ENCODE measurements around the gene BRF1.

Gene BRF1

DNA sequence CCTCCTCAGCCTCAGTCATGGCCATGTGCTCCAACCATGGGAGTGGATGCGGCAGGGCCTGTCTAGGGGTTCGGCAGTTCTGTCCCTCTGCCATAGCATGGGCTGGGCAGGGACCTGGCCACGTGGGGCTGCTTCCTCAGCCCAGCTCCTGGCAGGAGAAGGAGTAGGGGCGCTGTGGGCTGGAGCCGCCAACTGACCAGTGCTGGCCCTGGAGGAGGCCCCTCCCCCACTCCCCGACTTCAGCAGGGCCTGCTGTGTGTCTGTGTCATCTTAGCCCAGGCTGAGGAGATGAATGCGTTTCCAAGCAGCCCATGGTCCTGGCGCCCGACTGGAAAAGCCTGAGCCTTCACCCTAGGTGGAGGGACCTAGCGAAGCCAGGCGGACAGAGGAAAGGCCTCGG lies 11.0 kb upstream of the BRF1 start:
- H3F3A ChIP-seq (ENCODE audit: insufficient read depth): peaks cover 8% of the 10 kb centered on the region; the same call in 1 of the 2 replicates
- H3K9me3 ChIP-seq (ENCODE audit: insufficient read depth, low read length): no peaks in the 10 kb centered on the region
- no peak overlapping the region for H3K4me3 ChIP-seq (ENCODE audit: insufficient read depth, low read length, poor library complexity, severe bottlenecking)
- no peaks in the 10 kb centered on the region for H3K9me2 ChIP-seq (replicated peaks; ENCODE audit: insufficient read depth, low read length)
- H3K27ac ChIP-seq (ENCODE audit: low read depth, low read length): no peak overlapping the region
- no peaks in the 10 kb centered on the region for H3K27me3 ChIP-seq (ENCODE audit: low read length)
- H3K9ac ChIP-seq (ENCODE audit: low read length): no peak overlapping the region
- H3K79me2 ChIP-seq (ENCODE audit: insufficient read depth, low read length): no peaks in the 10 kb centered on the region; the same call in 1 of the 2 replicates
- no peak overlapping the region for H2AFZ ChIP-seq (ENCODE audit: low read depth, low read length, severe bottlenecking)
- no peaks in the 10 kb centered on the region for H4K20me1 ChIP-seq (ENCODE audit: low read depth, low read length)
- TF ChIP-seq, protein P1, sequence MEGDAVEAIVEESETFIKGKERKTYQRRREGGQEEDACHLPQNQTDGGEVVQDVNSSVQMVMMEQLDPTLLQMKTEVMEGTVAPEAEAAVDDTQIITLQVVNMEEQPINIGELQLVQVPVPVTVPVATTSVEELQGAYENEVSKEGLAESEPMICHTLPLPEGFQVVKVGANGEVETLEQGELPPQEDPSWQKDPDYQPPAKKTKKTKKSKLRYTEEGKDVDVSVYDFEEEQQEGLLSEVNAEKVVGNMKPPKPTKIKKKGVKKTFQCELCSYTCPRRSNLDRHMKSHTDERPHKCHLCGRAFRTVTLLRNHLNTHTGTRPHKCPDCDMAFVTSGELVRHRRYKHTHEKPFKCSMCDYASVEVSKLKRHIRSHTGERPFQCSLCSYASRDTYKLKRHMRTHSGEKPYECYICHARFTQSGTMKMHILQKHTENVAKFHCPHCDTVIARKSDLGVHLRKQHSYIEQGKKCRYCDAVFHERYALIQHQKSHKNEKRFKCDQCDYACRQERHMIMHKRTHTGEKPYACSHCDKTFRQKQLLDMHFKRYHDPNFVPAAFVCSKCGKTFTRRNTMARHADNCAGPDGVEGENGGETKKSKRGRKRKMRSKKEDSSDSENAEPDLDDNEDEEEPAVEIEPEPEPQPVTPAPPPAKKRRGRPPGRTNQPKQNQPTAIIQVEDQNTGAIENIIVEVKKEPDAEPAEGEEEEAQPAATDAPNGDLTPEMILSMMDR (IDR thresholded peaks at IDR 0.05; ENCODE audit: insufficient read depth, low read length, poor library complexity, severe bottlenecking): no peak
- TF ChIP-seq EZH2phosphoT487 (conservative IDR thresholded peaks at IDR 0.05; ENCODE audit: low read length): no peak
- H3K4me2 ChIP-seq (ENCODE audit: low read depth, low read length, poor library complexity, severe bottlenecking): no peak overlapping the region
- no peaks in the 10 kb centered on the region for H3K36me3 ChIP-seq (ENCODE audit: low read length)

DNA sequence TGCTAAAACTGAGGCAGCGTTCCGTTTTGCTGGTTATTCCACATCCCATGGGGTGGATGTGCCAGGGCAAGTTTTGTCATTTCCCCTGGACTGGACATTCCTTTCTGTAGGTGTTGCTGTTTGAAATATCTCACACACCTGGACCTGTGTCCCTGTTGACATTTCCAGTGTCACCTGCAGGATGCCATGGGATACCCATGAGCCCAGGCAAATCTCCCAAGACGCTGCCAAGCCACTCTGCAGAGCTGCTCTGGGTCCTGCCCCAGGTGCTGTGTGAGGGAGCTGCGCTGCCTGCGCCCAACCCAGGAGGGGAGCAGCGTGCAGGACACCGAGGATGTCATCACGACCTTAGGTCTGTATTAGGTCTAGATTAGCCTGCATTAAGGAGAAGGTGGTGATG lies 8.6 kb upstream of the BRF1 start:
- H3K4me2 ChIP-seq (ENCODE audit: low read depth, low read length, poor library complexity, severe bottlenecking): no peak overlapping the region
- no peaks in the 10 kb centered on the region for H4K20me1 ChIP-seq (ENCODE audit: low read depth, low read length)
- H3K9ac ChIP-seq (ENCODE audit: low read length): no peak overlapping the region
- TF ChIP-seq EZH2phosphoT487 (conservative IDR thresholded peaks at IDR 0.05; ENCODE audit: low read length): no peak
- TF ChIP-seq, protein P1 (IDR thresholded peaks at IDR 0.05; ENCODE audit: insufficient read depth, low read length, poor library complexity, severe bottlenecking): no peak
- no peak overlapping the region for H2AFZ ChIP-seq (ENCODE audit: low read depth, low read length, severe bottlenecking)
- peaks cover 8% of the 10 kb centered on the region; the same call in 1 of the 2 replicates for H3F3A ChIP-seq (ENCODE audit: insufficient read depth)
- H3K9me2 ChIP-seq (replicated peaks; ENCODE audit: insufficient read depth, low read length): no peaks in the 10 kb centered on the region
- no peaks in the 10 kb centered on the region for H3K27me3 ChIP-seq (ENCODE audit: low read length)
- no peaks in the 10 kb centered on the region for H3K79me2 ChIP-seq (ENCODE audit: insufficient read depth, low read length)
- H3K36me3 ChIP-seq (ENCODE audit: low read length): no peaks in the 10 kb centered on the region
- H3K4me3 ChIP-seq (ENCODE audit: insufficient read depth, low read length, poor library complexity, severe bottlenecking): no peak overlapping the region
- no peak overlapping the region for H3K27ac ChIP-seq (ENCODE audit: low read depth, low read length)
- no peaks in the 10 kb centered on the region for H3K9me3 ChIP-seq (ENCODE audit: insufficient read depth, low read length)

DNA sequence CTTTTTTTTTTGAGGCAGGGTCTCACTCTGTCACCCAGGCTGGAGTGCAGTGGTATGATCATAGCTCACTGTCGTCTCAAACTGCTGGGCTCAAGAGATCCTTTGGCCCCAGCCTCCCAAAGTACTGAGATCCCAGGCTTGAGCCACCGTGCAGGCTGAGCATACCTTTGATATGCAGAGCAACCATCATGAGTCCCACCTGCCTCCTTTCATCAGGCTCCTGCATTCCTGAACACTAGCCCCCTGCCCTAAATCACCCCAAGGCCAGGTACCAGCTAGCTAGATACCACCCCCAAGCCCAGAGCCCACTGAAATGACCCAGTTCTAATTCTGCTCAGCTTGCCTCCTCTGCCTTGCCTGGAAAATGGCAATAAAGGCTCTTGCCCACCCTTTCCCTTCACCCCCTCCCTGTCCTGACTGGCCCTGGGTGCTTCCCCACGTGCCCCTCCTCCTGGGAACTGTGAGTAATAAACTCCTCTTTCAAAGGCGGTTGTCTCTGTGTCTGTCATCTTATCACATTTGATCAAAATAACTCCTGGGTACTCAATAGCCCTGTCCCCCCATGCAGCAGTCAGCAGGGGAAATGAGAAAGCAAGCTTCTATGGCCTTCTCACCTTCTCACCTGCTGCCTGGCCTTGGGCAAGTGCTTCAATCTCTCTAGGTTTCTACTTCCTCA lies 6.4 kb upstream of the BRF1 start:
- Histone ChIP-seq H3K4me3 (ENCODE audit: insufficient read depth, low read length, poor library complexity, severe bottlenecking) (no peak overlapping the region), H4K20me1 (ENCODE audit: low read depth, low read length) (no peaks in the 10 kb centered on the region), H3F3A (ENCODE audit: insufficient read depth) (no peaks in the 10 kb centered on the region), H3K4me2 (ENCODE audit: low read depth, low read length, poor library complexity, severe bottlenecking) (no peak overlapping the region), H3K27me3 (ENCODE audit: low read length) (no peaks in the 10 kb centered on the region), H2AFZ (ENCODE audit: low read depth, low read length, severe bottlenecking) (no peak overlapping the region), H3K36me3 (ENCODE audit: low read length) (no peaks in the 10 kb centered on the region), H3K9me2 (replicated peaks; ENCODE audit: insufficient read depth, low read length) (no peaks in the 10 kb centered on the region), H3K9me3 (ENCODE audit: insufficient read depth, low read length) (no peaks in the 10 kb centered on the region), H3K79me2 (ENCODE audit: insufficient read depth, low read length) (no peaks in the 10 kb centered on the region), H3K9ac (ENCODE audit: low read length) (no peak overlapping the region), H3K27ac (ENCODE audit: low read depth, low read length) (no peak overlapping the region)
- TF ChIP-seq EZH2phosphoT487 (conservative IDR thresholded peaks at IDR 0.05; ENCODE audit: low read length): no peak
- TF ChIP-seq, protein P1 (IDR thresholded peaks at IDR 0.05; ENCODE audit: insufficient read depth, low read length, poor library complexity, severe bottlenecking): no peak

Measured in SU-DHL-6 (cell line).